GM20000 (cell line): Measurements from ENCODE around the gene VARS2.

Experiments used
- DNase-seq: peaks from one replicate; pipeline ENCODE4 v3.0.0; 2012; ENCODE audit warnings: low spot score
- TF ChIP-seq, protein P1 (sequence below): IDR thresholded peaks from 2 replicates; pipeline ENCODE4 v1.5.1; 2012; ENCODE audit warnings: mild to moderate bottlenecking, control low read depth; ENCODE audit errors: extremely low read depth, missing control alignments

Gene VARS2

DNA sequence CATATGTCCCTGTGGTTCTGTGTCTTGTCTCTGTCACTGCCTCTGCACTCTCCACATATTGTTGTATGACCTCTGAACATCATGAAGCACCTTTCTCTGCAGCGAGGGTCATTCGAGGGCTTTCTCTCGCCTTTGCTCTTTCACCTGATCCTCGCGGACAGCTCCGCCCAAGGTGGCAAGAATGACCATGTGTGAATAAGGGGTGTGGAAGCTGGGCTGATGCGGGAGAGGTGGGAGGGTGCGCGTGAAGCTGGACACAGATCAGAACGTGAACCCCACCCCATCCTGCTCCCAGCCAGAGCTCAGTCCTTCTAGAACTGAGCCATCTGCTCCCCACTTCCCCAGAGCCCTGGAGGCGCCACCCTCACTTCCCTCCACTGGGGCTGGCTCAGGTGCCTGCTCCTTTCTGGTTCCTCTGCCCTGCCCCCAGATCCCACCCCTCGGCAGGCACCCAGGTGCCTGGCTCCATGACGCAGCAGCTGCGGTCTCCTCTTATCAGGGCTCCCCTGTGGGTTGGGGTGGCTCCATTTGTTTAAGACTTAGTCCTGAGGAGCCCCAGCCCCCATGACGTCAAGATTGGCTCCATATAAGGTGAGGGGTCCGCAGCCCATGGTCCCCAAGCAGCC is 26.4 kb downstream of the VARS2 start, which contains the start of gene MUCL3:
Gene MUCL3 (plus strand): TSS at position 613 of the 626 bp plus-strand sequence. CDS start 27 bp downstream, outside the sequence.
- TF ChIP-seq, protein P1, sequence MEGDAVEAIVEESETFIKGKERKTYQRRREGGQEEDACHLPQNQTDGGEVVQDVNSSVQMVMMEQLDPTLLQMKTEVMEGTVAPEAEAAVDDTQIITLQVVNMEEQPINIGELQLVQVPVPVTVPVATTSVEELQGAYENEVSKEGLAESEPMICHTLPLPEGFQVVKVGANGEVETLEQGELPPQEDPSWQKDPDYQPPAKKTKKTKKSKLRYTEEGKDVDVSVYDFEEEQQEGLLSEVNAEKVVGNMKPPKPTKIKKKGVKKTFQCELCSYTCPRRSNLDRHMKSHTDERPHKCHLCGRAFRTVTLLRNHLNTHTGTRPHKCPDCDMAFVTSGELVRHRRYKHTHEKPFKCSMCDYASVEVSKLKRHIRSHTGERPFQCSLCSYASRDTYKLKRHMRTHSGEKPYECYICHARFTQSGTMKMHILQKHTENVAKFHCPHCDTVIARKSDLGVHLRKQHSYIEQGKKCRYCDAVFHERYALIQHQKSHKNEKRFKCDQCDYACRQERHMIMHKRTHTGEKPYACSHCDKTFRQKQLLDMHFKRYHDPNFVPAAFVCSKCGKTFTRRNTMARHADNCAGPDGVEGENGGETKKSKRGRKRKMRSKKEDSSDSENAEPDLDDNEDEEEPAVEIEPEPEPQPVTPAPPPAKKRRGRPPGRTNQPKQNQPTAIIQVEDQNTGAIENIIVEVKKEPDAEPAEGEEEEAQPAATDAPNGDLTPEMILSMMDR = no peak
- DNase-seq = no peak

DNA sequence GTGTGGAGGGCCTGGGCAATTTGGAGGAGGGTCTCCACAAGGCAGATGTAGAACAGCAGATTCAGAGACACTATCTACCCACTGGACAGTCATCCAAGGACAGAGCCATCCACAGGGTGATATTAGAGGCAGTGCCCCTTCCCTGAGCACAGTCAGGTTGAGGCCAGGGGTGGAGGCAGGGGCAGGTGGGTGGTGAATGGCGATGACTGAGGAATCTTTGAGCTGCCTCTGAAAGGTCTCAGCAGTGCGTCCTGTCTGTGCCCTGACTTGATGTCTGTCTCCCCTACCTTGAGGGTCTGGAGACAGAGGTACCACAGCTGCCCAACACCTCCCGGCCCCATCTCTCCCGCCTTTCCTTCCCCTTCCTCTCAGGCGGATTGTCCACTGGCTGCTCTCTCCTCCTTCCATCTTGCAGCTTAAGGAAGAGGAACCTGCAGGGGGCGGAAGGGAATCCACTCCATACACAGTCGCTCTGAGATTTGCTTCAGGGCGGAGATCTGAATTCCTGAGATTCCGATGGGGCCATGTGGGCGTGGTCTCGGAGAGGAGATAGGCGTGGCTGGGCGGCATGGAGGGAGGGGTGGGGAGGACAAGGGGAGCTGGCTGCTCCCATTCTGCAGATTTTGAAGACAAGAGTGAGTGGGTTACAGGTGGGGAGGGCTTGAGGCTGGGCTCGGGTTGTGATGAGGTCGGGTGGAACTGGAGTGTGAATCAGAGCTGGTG is 28.5 kb downstream of the VARS2 start:
- TF ChIP-seq, protein P1 = no peak
- DNase-seq = no peak

DNA sequence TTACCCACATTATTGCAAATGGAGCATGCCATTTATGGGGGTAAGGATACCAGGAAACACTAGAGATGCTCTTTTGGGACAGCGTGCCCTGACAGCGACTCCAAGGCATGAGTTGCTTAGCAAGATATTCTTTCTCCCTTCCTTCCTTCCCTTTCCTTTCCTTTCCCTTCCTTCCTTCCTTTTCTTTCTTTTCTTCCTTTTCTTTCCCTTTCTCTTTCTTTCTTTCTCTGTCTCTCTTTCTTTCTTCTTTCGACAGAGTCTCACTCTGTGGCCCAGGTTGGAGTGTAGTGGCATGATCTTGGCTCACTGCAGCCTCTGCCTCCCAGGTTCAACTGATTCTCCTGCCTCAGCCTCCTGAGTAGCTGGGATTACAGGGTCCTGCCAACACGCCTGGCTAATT is 30.0 kb downstream of the VARS2 start:
- TF ChIP-seq, protein P1 = no peak
- no peak for DNase-seq

DNA sequence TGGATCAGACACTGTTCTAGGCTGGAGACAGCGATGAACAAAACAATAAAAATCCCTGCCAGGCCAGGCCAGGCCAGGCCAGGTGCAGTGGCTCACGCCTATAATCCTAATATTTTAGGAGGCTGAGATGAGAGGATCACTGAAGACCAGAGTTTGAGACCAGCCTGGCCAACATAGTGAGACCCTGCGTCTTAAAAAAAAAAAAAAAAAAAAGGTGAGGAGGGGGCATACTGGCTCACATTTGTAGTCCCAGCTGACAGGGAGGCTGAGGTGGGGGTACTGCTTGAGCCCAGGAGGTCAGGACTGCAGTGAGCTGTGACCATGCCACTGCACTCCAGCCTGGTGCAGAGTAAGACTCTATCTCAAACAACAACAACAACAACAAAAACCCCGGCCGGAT is 31.2 kb downstream of the VARS2 start:
- TF ChIP-seq, protein P1 = no peak
- no peak for DNase-seq

DNA sequence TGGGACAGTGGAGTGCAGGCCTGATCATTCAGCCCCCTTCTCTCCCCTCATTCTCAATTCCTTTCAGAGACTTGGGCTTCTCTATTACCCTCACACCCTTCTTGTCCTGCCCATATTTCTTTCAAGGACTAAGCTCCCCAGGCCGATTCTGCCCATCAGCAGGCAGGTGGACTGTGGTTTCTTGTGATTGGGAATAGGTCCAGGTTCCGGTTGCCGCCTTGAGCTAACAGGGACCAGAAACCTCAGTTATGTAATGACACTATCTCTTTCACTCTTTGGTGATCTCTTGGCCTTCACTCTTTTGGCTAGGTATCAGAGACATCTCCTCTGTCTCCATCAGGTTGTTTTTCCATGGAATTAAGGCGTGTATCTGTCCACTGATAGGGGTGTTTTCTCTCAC is 33.2 kb downstream of the VARS2 start:
- DNase-seq = no peak
- TF ChIP-seq, protein P1 = no peak

DNA sequence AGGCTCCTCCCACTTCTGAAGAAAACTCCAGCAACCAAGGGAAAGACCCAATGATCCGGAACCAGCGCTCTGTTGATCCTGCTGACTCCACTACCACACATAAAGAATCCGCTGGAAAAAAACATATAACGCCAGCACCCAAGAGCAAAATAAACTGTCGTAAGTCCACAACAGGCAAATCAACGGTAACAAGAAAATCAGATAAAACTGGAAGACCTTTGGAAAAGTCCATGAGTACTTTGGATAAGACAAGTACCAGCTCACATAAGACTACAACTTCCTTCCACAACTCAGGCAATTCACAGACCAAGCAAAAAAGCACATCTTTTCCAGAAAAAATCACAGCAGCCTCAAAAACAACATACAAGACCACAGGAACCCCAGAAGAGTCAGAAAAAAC is 34.8 kb downstream of the VARS2 start:
- DNase-seq = no peak
- TF ChIP-seq, protein P1 = no peak

DNA sequence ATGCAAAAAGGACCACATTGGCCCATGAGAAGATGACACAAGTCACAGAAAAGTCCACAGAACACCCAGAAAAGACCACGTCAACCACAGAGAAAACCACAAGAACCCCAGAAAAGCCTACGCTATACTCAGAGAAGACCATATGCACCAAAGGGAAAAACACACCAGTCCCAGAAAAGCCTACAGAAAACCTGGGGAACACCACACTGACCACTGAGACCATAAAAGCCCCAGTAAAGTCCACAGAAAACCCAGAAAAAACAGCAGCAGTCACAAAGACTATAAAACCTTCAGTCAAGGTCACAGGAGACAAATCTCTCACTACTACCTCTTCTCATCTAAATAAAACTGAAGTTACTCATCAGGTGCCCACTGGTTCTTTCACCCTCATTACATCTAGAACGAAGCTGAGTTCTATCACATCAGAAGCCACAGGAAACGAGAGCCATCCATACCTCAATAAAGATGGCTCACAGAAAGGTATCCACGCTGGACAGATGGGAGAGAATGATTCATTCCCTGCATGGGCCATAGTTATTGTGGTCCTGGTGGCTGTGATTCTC is 38.0 kb downstream of the VARS2 start:
- TF ChIP-seq, protein P1 = no peak
- peak; percentile 38 for DNase-seq
